HepG2 (cell line): Measurements from ENCODE around the gene CD7. TPM values are rescaled to one million over a fixed set of nuclear protein-coding genes. Genes with fewer than 3 reads are reported as not detected.

Experiments used
- AKAP8 ChIP-seq: sonication (generic); formaldehyde crosslinking; IDR thresholded peaks from 2 replicates; pipeline ENCODE4 v1.5.1; 2020; ENCODE audit warnings: mild to moderate bottlenecking, missing genetic modification reagents
- ARHGAP35 ChIP-seq: sonication (generic); formaldehyde crosslinking; IDR thresholded peaks from 2 replicates; pipeline ENCODE4 v1.9.0; 2022; ENCODE audit warnings: mild to moderate bottlenecking, inconsistent platforms, moderate library complexity, missing genetic modification reagents, borderline replicate concordance
- CHCHD3 ChIP-seq: sonication (generic); formaldehyde crosslinking; IDR thresholded peaks from 2 replicates; pipeline ENCODE4 v1.8.0; 2022; ENCODE audit warnings: mild to moderate bottlenecking, missing genetic modification reagents, moderate library complexity
- ELF1 ChIP-seq: sonication (generic); formaldehyde crosslinking; IDR thresholded peaks from 2 replicates; pipeline ENCODE4 v1.4.0; 2020; ENCODE audit warnings: missing genetic modification reagents
- GATA4 ChIP-seq: sonication (generic); IDR thresholded peaks from 2 replicates; pipeline ENCODE4 v1.6.1; 2016; ENCODE audit warnings: antibody characterized with exemption, low read depth, borderline replicate concordance
- HMGXB3 ChIP-seq: sonication (generic); formaldehyde crosslinking; IDR thresholded peaks from 2 replicates; pipeline ENCODE4 v1.4.0; 2020; ENCODE audit warnings: missing genetic modification reagents, borderline replicate concordance
- HNRNPH1 ChIP-seq: fragments of 200-400 bp; formaldehyde crosslinking; optimal IDR thresholded peaks from 2 replicates; pipeline ENCODE3; 2017; ENCODE audit warnings: mild to moderate bottlenecking, low read depth, low read length
- JUNB ChIP-seq: sonication (generic); formaldehyde crosslinking; IDR thresholded peaks from 2 replicates; pipeline ENCODE4 v1.8.0; 2022; ENCODE audit warnings: missing genetic modification reagents, mild to moderate bottlenecking, borderline replicate concordance
- KDM6A ChIP-seq: IDR thresholded peaks from 2 replicates; pipeline ENCODE4 v1.6.1; 2016; ENCODE audit warnings: low read depth
- MAF1 ChIP-seq: sonication (generic); formaldehyde crosslinking; IDR thresholded peaks from 2 replicates; pipeline ENCODE4 v1.5.0; 2020; ENCODE audit warnings: missing genetic modification reagents, borderline replicate concordance
- MATR3 ChIP-seq: sonication (generic); formaldehyde crosslinking; IDR thresholded peaks from 2 replicates; pipeline ENCODE4 v1.4.0; 2020; ENCODE audit warnings: missing genetic modification reagents
- MED1 ChIP-seq: sonication (generic); formaldehyde crosslinking; IDR thresholded peaks from 2 replicates; pipeline ENCODE4 v1.4.0; 2020; ENCODE audit warnings: missing genetic modification reagents
- PPARG ChIP-seq: conservative IDR thresholded peaks from 2 replicates; pipeline ENCODE4 v1.6.1; 2016; ENCODE audit warnings: missing biosample characterization, missing genetic modification reagents
- RFXAP ChIP-seq: sonication (generic); formaldehyde crosslinking; IDR thresholded peaks from 2 replicates; pipeline ENCODE4 v1.4.0; 2020; ENCODE audit warnings: missing genetic modification reagents, borderline replicate concordance
- SAFB2 ChIP-seq: sonication (generic); formaldehyde crosslinking; IDR thresholded peaks from 2 replicates; pipeline ENCODE4 v1.5.1; 2020; ENCODE audit warnings: missing genetic modification reagents, low read depth, mild to moderate bottlenecking, borderline replicate concordance
- SPEN ChIP-seq: sonication (generic); formaldehyde crosslinking; IDR thresholded peaks from 2 replicates; pipeline ENCODE4 v1.5.1; 2020; ENCODE audit warnings: low read depth, mild to moderate bottlenecking, missing genetic modification reagents
- ZNF251 ChIP-seq: sonication (generic); formaldehyde crosslinking; IDR thresholded peaks from 2 replicates; pipeline ENCODE4 v1.9.0; 2021; ENCODE audit warnings: mild to moderate bottlenecking, missing genetic modification reagents
- ZNF276 ChIP-seq: sonication (generic); formaldehyde crosslinking; IDR thresholded peaks from 2 replicates; pipeline ENCODE4 v1.4.0; 2020; ENCODE audit warnings: mild to moderate bottlenecking, low read depth, missing genetic modification reagents
- ZNF30 ChIP-seq: sonication (generic); formaldehyde crosslinking; IDR thresholded peaks from 2 replicates; pipeline ENCODE4 v1.5.0; 2020; ENCODE audit warnings: mild to moderate bottlenecking, missing genetic modification reagents
- ZNF451 ChIP-seq: sonication (generic); formaldehyde crosslinking; IDR thresholded peaks from 2 replicates; pipeline ENCODE4 v1.5.0; 2020; ENCODE audit warnings: mild to moderate bottlenecking, missing genetic modification reagents
- ZNF577 ChIP-seq: sonication (generic); formaldehyde crosslinking; IDR thresholded peaks from 2 replicates; pipeline ENCODE4 v1.4.0; 2020; ENCODE audit warnings: mild to moderate bottlenecking, low read depth, missing genetic modification reagents, borderline replicate concordance
- ZNF589 ChIP-seq: sonication (generic); formaldehyde crosslinking; conservative IDR thresholded peaks from 2 replicates; pipeline ENCODE4 v1.8.0; 2022; ENCODE audit warnings: mild to moderate bottlenecking, moderate library complexity, missing genetic modification reagents
- polyA plus RNA-seq, 8 experiments: library from polyadenylated mRNA; depleted of rRNA in 3 of 8; stranded (reverse) in 7 of 8; unstranded in 1 of 8; fragments of >200 nt; fragmentation: Illumina TruSeq in 4 of 8; extraction: Trizol in 4 of 8; gene quantifications; 2 replicates each; pipeline versions ENCODE4 v1.2.1 to v1.2.3, GENCODE V29; 2011 to 2016; ENCODE audit warnings: low read depth in 4 of 8, missing spikeins in 1 of 8, mixed read lengths in 1 of 8; ENCODE audit not compliant: insufficient read depth in 1 of 8
- total RNA-seq, 5 experiments: library from RNA; depleted of rRNA; stranded (reverse); fragments of >200 nt; fragmentation: Illumina TruSeq; extraction: Trizol; gene quantifications; 2 replicates each; pipeline ENCODE4 v1.2.3, GENCODE V29; 2016; ENCODE audit warnings: low read depth in 1 of 5

Gene CD7
- total and polyA plus RNA-seq, 2 of the 13 experiments (the other 11 are each of a cell fraction or from before 2014, with no cell fraction given), result 67.6 to 76.4 TPM

GRCh38 chr17:82292251-82293154 is 24.9 kb downstream of the CD7 start (continued):
- TF ChIP-seq ELF1 (peak; percentile 90), MED1 (CRISPR knock-in tag) (peak; percentile 45), HNRNPH1 (no peak), ARHGAP35 (CRISPR knock-in tag) (peak; percentile 89; the same call in 1 of the 2 replicates), ZNF251 (no peak), SPEN (CRISPR knock-in tag) (peak; percentile 77), PPARG (CRISPR knock-in tag) (peak; percentile 57; the same call in 1 of the 2 replicates), KDM6A (CRISPR knock-in tag) (0 out of 2 replicates have a peak, but pooled peaks have one; percentile 7), HMGXB3 (no peak), CHCHD3 (CRISPR knock-in tag) (0 out of 2 replicates have a peak, but pooled peaks have one; percentile 70), ZNF451 (CRISPR knock-in tag) (no peak), MAF1 (peak; percentile 58; the same call in 1 of the 2 replicates), ZNF589 (CRISPR knock-in tag) (peak; percentile 86; the same call in 1 of the 2 replicates), ZNF30 (CRISPR knock-in tag) (peak; percentile 94), RFXAP (CRISPR knock-in tag) (peak; percentile 92), ZNF577 (CRISPR knock-in tag) (no peak), JUNB (no peak), MATR3 (CRISPR knock-in tag) (no peak), AKAP8 (CRISPR knock-in tag) (peak; percentile 78), SAFB2 (CRISPR knock-in tag) (peak; percentile 32; the same call in 1 of the 2 replicates), GATA4 (peak; percentile 84), ZNF276 (0 out of 2 replicates have a peak, but pooled peaks have one; percentile 31)
